ENCODE data around the gene CFAP97.

GRCh38 chr4:185213877-185214276 lies 10.1 kb upstream of the CFAP97 start:
- TF ChIP-seq CTCF (IDR thresholded peaks at IDR 0.05) (no peak), POLR2A (IDR thresholded peaks at IDR 0.05) (no peak), POLR2AphosphoS5 (IDR thresholded peaks at IDR 0.05) (no peak)
